Measurements from ENCODE around the gene GABRA1. TPM values are rescaled to one million over a fixed set of nuclear protein-coding genes. Genes with fewer than 3 reads are reported as not detected.

Gene GABRA1
- polyA plus RNA-seq, 1 experiment = not detected

DNA sequence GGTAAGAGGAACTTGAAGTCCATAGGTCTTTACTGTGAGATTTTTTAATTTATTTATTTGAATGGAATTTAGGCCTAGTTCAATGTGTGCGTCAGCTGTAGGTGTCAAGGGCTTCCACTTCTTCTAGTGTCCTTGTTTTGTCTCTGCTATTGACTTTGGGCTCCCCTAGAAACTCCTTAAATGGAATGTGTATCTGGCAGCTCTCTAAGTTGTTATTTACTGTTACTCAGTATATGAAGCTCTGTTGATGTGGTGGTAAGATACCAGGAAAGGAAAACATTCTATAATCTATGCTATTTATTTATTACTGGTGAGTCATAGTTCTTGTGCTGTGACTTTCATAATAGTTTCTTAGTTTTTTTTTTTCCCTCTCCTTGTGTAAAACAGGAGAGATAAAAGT, 97.1 kb downstream of the GABRA1 start:
- POLR2A ChIA-PET = no interaction called here

DNA sequence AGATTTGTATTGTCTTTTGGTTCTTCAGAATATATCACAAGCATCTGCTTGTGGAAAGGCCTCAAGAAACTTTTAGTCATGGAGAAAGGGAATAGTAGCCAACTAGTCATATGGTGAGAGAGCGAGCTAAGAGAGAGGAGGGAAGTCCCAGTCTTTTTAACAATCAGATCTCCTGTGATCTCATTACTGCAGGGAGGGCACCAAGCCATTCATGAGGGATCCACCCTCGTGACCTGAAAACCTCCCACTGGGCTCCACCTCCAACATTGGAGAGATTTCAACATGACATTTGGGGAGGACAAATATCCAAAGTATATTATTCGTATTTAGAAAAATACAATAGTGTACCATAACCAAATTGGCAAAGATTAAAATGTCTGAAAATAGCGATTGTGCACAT, 99.0 kb downstream of the GABRA1 start:
- Histone ChIP-seq H3K4me3 (ENCODE audit: low read depth, low read length) (no peak overlapping the region), H3K27me3 (ENCODE audit: control insufficient read depth, insufficient read depth, low read length) (no peaks in the 10 kb centered on the region), H3K36me3 (ENCODE audit: control insufficient read depth, insufficient read depth, low read length) (no peaks in the 10 kb centered on the region)
- no peak for DNase-seq (ENCODE audit: low read depth)
- ChIA-PET CTCF (interaction anchor here (0.8 kb wide), 1 partner anchor 17 kb away, joined by 3 read pairs; no protein-coding TSS in a partner anchor), POLR2A (no interaction called here)
- TF ChIP-seq, protein P1, sequence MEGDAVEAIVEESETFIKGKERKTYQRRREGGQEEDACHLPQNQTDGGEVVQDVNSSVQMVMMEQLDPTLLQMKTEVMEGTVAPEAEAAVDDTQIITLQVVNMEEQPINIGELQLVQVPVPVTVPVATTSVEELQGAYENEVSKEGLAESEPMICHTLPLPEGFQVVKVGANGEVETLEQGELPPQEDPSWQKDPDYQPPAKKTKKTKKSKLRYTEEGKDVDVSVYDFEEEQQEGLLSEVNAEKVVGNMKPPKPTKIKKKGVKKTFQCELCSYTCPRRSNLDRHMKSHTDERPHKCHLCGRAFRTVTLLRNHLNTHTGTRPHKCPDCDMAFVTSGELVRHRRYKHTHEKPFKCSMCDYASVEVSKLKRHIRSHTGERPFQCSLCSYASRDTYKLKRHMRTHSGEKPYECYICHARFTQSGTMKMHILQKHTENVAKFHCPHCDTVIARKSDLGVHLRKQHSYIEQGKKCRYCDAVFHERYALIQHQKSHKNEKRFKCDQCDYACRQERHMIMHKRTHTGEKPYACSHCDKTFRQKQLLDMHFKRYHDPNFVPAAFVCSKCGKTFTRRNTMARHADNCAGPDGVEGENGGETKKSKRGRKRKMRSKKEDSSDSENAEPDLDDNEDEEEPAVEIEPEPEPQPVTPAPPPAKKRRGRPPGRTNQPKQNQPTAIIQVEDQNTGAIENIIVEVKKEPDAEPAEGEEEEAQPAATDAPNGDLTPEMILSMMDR (IDR thresholded peaks at IDR 0.05; ENCODE audit: insufficient read depth, low read depth, low read length) = no peak

More for the DNA sequence above, 97.1 kb downstream of the GABRA1 start:
- DNase-seq (ENCODE audit: low read depth) = no peak
- H3K4me3 ChIP-seq (ENCODE audit: low read depth, low read length) = no peak overlapping the region
- TF ChIP-seq, protein P1 (IDR thresholded peaks at IDR 0.05; ENCODE audit: insufficient read depth, low read depth, low read length) = no peak
- CTCF ChIA-PET = no interaction called here
- no peaks in the 10 kb centered on the region for H3K27me3 ChIP-seq (ENCODE audit: control insufficient read depth, insufficient read depth, low read length)
- no peaks in the 10 kb centered on the region for H3K36me3 ChIP-seq (ENCODE audit: control insufficient read depth, insufficient read depth, low read length)

Other genes starting within 250 kb of the GABRA1 start
- gene GABRA6, start 162.4 kb upstream of the GABRA1 start, polyA plus RNA-seq (2011; rRNA removed) = not detected in 2 replicates
- not detected in 2 replicates for gene GABRG2, start 219.7 kb downstream of the GABRA1 start, polyA plus RNA-seq (2011; rRNA removed)

All from BJ (cell line).